GM19238 (cell line): ENCODE results near the gene CPVL.
"Not testable (repeated sequence)": the region's sequence is repeated elsewhere in the genome, so short reads cannot be mapped to it uniquely, and the experiment has no call there.

Experiments used
- DNase-seq: peaks from one replicate; pipeline ENCODE4 v3.0.0; 2011; ENCODE audit warnings: low spot score; ENCODE audit not compliant: insufficient read length

Gene CPVL

DNA sequence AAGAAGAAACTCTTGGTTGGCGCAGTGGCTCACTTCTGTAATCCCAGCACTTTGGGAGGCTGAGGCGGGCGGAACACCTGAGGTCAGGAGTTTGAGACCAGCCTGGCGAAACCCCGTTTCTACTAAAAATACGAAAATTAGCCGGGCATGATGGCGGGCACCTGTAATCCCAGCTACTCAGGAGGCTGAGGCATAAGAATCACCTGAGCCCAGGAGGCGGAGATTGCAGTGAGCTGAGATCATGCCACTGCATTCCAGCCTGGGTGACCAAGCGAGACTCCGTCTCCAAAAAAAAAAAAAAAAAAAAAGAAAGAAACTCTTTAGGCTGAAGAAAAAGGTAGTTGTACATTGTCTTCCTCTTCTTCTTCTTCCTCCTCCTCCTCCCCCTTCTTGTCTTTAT is 53.2 kb downstream of the CPVL start:
- not testable (repeated sequence) for DNase-seq

DNA sequence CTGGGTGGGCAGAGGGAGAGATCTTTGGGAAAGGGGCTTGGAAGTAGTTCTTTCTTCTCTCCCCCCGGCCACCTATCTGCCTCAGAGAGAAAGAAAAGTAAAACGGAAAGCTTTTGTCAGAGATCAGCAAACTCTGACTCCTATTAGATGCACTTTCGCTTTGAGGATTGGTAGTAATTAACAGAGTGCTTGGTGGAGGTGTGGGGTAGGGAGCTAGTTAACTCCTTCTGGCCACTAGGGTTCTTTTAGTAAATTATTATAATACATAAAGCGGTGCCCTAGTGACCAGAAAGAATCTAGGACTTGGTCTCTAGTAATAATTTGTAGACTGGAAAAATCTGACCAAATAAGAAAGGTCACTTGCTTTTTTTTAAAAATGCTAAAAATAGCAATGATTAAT is 54.6 kb downstream of the CPVL start:
- peak; percentile 48 for DNase-seq

DNA sequence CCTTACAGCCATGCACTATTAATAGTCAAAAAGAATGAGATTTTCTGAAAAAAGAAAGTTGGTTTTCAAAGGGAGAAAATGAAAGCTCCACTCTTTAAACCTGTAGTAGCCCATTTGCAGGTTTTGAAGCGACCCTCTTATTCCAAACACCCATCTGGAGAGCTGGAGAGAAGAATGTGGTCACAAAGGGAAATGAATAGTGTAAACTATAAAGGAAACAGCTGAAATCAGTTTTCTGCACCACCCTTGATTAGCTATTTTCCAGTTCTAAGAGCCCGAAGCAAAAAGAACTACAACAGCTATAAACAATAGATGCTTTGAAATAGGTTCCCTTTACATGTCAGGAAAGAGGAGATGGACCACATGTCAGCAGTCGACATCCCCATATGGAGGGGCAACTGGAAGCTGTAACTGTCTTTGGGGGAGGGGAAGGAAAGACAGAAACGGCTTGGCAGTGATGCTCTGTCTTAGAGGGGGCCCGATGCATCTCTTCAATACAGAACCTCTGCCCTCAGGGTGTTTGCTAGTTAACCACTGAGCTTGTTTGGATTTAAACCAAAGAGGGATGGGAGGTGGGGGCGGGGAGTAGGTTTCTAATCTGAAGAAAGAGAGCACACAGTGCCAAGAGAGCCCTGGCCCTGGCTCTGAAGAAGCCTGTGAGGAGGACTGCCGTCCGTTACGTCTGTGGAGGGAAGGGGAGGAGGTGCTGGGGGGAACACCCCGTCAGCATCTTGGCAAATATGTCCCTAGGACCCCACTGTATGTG is 55.3 kb downstream of the CPVL start:
- no peak for DNase-seq

DNA sequence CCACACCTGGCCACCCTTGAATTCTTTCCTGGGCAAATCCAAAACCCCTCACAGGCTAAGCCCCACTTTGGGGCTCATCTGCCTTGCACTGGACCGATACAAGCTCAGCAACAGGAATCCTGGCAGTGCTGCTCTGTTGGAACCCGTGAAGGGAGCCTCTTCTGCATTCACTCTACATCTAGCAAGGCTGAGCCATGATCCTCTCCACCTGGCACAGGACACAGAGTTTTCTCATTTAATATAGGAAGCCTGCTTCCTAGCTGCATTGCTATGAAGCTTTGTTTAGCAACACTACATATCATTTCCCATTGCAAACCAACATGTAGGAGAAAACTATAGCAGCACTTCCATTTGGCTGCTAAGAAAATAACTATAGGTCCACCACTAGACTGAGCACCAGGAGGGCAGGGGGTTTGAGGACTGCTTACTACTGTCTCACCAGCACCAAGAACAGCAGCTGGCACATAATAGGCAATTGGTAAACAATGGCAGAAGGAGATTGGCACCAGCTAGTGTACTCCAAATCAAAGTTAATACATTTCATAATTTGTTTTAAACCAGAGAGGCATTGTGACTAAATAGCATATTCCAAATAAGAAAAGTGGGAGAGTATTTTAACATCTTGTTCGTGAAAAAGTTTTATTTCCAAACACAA is 56.1 kb downstream of the CPVL start:
- no peak for DNase-seq

DNA sequence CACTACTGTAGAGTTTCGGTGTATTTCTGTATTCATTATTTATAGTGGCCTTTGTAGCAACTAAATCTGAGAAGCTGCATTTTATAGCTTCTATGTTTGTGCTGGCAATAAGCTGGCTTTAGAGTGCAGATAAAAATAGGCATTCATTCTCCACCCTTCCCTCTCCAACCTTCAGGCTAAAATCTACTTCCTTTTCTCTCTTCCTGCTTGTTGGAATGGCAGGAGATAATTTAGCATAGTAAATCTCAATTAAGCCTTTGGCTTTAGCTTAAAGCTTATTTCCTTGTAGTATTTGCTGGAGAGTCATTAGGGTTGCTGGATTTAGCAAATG is 58.5 kb downstream of the CPVL start:
- no peak for DNase-seq

DNA sequence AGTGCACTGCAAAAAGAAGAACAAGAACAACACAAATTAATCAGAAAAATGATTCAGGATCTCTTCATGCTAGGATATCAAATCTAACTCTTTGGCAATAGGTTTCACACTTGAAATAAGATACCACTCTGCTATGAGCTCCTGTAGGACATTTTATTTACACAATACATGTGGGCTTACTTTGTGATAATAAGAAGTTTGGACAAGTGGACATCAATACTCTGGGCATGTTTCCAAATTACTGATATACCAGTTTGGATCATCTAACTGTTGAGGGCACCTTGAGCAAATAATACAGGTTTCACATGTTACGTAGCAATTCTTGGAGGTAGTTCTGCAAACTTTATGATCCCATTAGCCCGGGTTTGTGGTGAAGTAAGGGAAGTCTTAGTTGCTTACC is 59.8 kb downstream of the CPVL start:
- DNase-seq, result no peak

DNA sequence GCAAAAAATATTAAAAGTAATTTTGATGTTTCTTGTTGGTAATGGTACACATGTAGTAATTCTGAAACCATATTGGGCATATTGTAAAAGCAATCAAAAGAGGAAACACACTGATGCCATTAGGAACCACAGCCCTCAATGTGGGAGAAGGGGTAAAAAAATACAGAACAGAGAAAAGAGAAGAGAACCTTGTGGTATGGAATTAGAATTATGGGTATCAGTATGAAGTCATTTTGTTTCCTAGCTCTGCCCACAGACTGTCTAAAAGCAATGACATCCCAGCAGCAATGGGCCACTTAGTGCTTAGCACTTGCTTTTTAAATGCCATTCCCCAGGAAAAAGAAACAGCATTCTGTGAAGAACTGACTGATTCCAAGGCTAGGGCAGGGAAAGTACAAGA is 61.5 kb downstream of the CPVL start:
- DNase-seq, result peak; percentile 4

DNA sequence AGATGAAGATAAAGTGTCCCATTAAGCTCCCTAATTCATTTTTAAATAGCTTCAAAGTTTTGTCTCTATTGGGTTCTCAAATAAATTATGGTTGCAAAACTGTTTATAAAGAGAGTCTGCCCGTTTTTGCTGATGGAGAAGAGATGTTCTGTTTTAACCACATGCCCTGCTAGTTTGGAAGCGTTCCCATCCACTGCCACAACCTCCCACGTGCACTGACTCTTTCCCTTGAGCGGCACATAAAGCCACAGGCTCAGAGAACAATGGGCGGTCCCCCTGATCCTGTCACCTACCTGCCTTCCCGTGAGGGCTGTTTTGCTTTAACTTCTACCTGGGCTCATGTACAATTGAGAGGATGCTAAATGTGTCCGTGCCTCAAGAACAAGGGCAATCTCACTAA is 65.5 kb downstream of the CPVL start:
- no peak for DNase-seq

DNA sequence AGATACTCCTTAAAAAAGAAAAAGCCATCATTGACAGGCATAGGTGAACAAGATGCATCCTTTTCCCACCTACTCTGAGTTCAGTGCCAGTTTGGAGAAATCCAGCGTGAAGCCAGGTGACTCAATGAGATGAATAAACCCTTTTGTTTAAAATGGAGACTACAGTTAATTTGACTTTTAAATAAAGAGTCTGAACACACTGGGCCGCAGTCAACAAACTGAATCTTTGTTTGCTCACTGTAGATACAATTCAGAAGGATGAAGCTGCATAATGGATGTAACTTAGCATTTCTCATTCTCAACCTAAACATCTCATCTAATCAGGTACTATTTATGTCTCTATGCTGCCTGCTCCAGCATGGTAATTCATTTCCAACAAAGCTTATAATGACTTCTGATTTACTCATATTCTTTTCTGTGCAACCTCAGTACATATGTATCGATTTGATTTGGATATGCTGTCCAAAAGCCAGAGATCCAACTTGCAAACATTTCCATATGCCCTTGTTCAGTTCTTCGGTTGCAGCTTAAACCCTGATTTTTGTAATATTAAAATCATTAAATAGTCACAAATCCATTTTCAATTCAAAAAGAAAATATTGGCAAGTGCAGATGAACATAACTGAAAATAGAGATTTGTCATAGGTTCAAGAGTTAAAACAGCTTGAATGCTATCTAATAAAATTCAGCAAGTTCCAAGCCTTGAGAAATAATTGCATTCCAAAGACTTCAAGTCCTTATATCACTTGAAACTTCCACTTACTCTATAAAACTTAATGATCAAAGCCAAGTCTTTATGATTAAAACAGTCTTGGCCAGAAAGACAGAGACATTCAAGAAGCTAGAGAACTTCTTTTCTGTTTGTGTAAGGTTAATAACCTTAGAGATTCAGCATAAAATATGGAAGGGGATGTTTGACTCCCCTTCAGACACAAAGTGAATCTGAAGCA is 67.8 kb downstream of the CPVL start:
- DNase-seq, result no peak

DNA sequence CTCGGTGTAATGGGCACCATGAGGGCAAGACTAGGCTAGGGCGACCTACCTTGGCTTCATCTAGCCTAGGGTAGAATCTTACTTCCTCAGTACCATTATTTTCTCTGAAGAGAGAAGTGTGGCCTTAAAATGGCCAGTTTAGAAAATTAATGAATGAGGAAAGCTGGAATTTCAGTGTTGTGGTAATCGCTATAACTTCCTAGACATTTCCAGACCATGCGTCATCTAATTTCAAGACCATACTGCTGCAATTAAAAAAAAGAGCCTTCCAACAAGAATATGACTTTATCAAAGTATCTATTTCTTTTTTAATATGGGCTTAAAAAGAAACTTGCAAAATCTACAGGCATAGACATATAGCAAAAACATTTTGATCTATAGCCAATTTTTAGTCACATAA is 68.5 kb downstream of the CPVL start:
- DNase-seq, result no peak

DNA sequence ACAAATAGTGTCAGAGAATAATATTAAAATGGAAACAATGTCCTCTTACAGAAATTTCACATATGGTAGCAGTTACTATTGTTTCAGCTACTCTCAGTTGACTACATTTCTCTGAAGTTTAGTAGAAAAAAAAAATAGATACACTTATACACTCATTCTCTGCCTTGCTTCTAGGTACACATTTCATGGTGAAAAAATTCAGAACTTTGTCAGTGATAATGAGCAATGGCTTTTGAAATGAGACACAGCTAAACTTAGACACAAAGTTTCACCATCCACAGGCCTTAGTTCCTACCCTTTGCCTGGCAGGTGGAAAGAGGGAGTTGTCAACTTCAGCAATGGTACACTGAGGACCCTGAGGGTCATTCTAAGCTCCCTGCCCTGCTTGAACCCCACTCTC is 69.2 kb downstream of the CPVL start:
- no peak for DNase-seq

DNA sequence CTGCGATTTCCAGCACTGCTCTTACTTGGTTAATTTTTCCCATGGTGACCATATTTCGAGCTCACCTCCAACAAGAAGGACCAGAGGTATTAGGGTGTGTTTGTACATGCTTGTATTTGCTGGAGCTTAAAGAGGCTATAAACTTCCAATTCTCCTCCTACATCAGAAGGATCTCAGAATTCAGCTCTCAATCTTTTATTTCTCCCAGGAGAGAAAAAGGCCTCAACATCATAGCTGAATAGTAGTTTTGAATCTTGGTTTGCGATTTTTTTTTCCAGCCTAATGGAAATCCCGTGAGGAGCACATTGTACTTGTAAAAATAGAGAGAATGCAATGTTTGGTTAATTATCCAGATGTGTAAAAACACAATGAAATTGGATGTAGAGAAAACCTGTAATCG is 69.7 kb downstream of the CPVL start:
- DNase-seq, result no peak

DNA sequence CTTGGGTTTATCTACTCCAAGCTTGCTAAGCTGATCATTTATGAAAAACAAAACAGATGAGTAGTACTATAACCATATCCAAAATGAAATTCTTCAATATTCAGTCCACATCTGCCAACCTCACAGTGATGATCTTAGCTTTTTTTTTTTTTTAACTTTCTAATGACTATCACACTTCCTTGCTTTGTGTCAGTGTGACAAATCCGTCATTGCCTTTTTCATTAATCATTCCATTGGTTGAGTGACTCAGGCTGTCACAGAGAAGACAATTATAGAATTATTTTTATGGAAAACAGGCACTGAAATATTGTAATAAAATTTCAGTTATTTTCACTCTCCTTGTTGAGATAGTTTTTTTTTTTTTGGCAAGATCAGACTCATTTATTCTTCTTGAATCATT is 70.7 kb downstream of the CPVL start:
- no peak for DNase-seq

DNA sequence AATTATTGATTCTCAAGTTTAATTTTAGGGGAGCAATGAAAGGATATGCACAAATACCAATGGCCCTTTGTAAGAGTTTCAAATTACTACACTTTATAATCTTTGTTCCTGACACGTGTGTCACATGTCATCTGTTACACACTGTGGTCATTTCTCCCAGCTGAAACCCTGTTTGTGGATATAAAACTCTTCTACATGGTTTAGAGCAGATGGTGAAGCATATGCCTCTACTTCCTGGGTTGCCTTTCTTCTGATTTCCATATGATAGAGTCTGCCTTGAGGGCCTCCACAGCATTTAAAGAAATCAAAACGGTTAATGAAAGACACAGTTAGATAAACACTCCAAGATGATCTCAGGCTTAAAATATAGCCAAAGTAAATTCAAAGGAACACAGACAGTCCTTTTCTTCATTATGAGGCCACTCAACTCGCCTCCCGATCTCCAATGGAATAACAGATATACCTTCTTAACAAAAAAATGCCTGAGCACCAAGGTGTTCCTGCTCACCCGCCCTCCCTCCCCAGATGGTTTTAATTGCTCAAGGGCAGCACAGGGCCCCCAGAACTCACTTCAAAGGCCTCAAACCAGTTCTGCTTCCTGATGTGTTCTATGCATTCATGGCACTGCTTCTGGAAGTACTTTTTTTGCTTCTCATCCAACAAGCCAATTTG is 75.0 kb downstream of the CPVL start:
- DNase-seq, result no peak

DNA sequence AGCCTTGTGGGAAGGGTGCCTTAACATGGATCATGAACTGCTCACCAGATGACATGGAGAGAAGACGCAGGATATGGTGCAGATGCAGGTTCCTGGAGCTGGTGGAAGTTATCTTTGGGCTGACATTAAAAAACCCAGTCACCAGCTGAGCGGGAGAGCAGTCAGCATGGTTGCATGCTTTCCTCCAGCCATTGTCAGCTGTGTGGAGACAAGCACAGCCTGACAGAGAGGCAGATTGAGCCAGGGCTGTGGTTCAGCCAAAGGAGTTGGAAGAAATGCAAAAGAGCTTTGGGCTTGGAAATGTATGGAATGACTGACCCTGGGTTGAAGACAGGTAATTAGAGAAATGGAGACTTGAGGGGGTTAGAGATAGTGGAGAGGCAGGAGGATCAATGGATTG is 79.7 kb downstream of the CPVL start:
- DNase-seq, result no peak

DNA sequence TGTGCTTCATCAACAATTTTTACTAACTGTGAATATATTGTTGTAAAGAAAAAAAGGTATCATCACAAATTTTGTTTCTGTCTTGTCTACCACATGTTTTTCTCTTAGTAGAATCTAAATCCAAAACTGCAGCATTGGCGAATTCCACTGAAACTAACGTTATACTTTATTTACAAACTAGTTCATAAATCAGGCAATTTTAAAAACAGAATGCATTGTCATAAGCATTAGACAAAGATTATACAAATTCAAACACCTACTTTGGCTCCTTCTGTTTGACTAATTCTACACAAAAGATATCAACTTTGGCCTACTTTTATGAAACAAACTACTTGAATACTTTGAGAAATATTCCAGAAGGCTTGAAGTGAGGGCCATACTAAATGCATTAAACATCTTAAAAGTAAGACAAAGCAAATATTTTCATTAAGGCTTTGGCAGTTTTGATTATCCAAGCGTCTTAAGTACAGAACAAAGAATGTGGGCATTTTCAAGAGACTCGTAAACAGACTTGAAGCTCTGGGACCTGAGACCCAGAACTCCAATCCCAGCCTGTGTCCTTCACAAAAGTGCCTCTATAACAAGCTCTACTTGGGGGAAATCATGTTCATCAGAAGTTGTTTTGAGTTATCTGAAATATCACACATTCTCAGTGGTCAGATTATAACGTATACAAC is 81.0 kb downstream of the CPVL start:
- no peak for DNase-seq

DNA sequence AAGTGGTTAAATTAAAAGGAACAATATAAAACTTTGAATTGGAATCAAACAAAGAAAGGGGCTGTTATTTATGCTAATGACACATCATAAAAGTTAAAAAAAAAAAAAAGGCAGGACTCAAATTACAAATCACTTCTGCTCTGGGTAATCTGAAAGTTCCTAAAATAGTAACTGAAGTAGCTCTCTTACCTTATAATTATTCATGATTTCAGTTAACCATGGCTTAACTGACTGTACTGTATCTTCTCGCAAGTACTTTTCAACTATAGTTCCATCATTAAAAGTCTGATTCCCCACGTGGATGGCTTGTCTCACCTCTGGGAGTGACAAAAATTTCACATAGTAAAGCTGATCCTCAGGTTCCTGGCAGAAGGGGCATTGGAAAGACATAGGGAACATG is 82.5 kb downstream of the CPVL start:
- no peak for DNase-seq

DNA sequence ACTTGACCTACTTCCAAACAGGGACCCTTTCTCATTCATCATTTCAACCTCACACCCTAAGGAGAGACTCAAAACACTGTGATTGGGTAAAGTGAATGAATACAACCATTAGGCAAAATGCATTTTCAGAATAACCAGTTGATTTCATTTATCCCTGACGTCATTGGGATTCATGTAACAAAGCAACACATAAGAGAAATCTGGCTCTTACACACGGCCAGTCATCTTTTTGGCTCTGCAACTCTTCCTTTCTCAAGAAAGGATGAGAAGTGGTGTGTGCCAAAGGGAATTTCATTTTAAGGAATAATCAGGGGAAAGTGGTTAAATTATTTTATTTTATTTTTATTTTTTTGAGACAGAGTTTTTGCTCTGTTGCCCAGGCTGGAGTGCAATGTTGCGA is 83.1 kb downstream of the CPVL start:
- no peak for DNase-seq

DNA sequence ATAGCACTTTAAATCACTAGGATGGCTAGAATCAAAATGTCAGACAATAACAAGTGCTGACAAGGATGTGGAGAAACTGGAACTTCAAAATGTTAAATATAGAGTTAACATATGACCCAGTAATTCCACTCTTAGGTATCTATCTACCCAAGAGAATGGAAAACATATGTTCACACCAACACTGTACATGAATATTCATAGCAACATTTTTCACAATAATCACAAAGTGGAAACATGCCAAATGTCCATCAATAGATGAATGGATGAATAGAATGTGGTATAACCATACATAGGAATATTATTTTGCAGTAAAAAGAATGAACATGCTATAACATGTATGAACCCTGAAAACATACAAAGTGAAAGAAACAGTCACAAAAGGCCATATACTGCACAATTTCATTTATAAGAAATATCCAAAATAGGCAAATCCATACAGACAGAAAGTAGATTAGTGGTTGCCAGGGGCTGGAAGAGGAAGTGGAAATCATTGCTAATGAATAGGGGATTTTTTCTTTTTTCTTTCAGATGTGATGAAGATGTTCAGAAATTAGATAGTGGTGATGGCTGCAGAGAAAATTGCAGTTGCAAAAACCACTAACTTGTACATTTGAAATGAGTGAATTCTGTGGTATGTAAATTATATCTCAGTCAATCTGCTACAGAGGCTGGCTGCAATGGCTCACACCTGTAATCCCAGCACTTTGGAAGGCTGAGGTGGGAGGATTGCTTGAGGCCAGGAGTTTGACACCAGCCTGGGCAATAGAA is 93.0 kb downstream of the CPVL start:
- DNase-seq, result no peak

DNA sequence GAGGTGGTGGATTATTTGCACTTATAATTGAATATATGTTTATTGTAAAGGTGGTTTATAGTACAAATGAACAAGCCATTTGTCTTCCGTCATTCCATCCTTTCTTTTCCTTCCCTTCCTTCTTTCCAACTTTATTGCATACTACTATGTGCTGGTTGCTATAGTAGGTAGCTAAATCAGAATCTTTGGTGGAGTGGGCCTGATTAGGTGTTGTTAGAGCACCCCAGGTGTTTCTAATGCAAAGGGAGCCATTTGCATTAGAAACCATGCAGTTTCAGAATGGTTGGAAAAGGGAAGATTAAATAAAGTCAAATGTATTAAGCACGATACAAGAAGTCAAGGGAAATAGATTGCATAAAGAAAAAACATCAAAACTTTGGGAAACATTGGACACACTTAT is 99.4 kb downstream of the CPVL start:
- DNase-seq, result no peak
